Coronary artery (tissue), 2 donors: ENCODE measurements around the gene NRTN.
"Not testable (repeated sequence)": the region's sequence is repeated elsewhere in the genome, so short reads cannot be mapped to it uniquely, and the experiment has no call there.

Experiments used
- DNase-seq: peaks from one replicate; pipeline ENCODE4 v3.0.0-alpha.2; 2017; ENCODE audit warnings: low spot score
- H3K27ac ChIP-seq, 2 donors: fragments of 200-600 bp; sonication (generic); one replicate each; pipeline ENCODE4 v1.5.1; 2016 to 2019
- H3K4me3 ChIP-seq: fragments of 200-600 bp; sonication (generic); 2 replicates; pipeline ENCODE4 v1.5.1; 2016; ENCODE audit warnings: mild to moderate bottlenecking, moderate library complexity
- TF ChIP-seq, protein P1 (sequence below): fragments of 200-600 bp; sonication (generic); IDR thresholded peaks from one replicate; pipeline ENCODE4 v1.5.1; 2019; ENCODE audit warnings: antibody characterized with exemption

NRTN gene

DNA sequence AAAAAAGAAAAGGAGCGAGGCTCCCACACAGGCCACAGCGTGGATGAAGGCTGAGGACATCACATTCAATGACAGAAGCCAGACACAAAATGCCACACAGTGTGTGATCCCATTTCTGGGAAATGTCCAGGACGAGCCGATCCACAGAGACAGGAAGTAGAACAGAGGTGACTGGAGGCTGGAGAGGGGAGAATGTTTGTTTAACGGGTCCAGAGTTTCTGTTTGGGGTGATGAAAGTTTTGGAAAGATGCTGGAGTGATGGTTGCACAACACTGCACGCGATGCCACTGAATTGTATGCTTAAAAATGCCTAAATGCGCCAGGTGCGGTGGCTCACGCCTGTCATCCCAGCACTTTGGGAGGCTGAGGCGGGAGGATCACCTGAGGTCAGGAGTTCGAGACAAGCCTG is 66.1 kb downstream of the NRTN start:
- TF ChIP-seq, protein P1, sequence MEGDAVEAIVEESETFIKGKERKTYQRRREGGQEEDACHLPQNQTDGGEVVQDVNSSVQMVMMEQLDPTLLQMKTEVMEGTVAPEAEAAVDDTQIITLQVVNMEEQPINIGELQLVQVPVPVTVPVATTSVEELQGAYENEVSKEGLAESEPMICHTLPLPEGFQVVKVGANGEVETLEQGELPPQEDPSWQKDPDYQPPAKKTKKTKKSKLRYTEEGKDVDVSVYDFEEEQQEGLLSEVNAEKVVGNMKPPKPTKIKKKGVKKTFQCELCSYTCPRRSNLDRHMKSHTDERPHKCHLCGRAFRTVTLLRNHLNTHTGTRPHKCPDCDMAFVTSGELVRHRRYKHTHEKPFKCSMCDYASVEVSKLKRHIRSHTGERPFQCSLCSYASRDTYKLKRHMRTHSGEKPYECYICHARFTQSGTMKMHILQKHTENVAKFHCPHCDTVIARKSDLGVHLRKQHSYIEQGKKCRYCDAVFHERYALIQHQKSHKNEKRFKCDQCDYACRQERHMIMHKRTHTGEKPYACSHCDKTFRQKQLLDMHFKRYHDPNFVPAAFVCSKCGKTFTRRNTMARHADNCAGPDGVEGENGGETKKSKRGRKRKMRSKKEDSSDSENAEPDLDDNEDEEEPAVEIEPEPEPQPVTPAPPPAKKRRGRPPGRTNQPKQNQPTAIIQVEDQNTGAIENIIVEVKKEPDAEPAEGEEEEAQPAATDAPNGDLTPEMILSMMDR: no peak
- no peak overlapping the region for H3K27ac ChIP-seq
- H3K4me3 ChIP-seq: no peak overlapping the region
- no peak for DNase-seq

- Histone ChIP-seq H3K4me3 (no peak overlapping the region), H3K27ac (no peak overlapping the region)
- TF ChIP-seq, protein P1: no peak
- DNase-seq: no peak
Observed at GRCh38 chr19:5873617-5874199, 68.8 kb downstream of the NRTN start.

DNA sequence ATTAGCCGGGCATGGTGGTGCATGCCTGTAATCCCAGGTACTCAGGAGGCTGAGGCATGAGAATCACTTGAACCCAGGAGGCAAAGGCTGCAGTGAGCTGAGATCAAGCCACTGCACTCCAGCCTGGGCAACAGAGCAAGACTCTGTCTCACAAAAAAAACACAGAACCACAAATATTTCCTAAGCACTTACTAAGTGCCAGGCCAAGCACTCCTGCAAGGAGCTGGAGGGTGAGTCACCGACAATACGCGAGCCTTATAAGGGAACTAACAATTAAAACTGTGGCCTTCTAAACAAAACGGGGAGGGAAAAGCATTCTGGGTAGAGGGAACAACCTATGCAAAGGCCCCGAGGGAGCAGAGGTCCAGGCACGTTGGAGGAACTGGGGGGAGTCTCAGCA is 69.6 kb downstream of the NRTN start:
- DNase-seq, H3K27ac ChIP-seq, H3K4me3 ChIP-seq: not testable (repeated sequence)

- H3K27ac ChIP-seq: no peak overlapping the region
- no peak for DNase-seq
- no peak overlapping the region for H3K4me3 ChIP-seq
- TF ChIP-seq, protein P1: no peak
Observed at GRCh38 chr19:5877427-5877826, 72.6 kb downstream of the NRTN start.

- no peak overlapping the region for H3K27ac ChIP-seq
- H3K4me3 ChIP-seq: no peak overlapping the region
- no peak for DNase-seq
- TF ChIP-seq, protein P1: no peak
Observed at GRCh38 chr19:5877882-5878281, 73.0 kb downstream of the NRTN start.
